DMS79 treated with DMSO at 0.1 percent for 48 hours (cell line): ENCODE measurements around the gene ARHGEF12.

Experiments
- DNase-seq: peaks from one replicate; lab custom pipeline; 2025; lab: John Stamatoyannopoulos, UW

Gene ARHGEF12

GRCh38 chr11:120318906-120319305 lies 17.3 kb upstream of the ARHGEF12 start:
- DNase-seq = no peak

GRCh38 chr11:120324932-120325810 lies 11.0 kb upstream of the ARHGEF12 start, which contains the start of gene TLCD5:
TLCD5 (plus strand) TSS chr11:120325299; CDS start chr11:120327442, 2,143 bp downstream.
- DNase-seq = peak; percentile 84

DNA sequence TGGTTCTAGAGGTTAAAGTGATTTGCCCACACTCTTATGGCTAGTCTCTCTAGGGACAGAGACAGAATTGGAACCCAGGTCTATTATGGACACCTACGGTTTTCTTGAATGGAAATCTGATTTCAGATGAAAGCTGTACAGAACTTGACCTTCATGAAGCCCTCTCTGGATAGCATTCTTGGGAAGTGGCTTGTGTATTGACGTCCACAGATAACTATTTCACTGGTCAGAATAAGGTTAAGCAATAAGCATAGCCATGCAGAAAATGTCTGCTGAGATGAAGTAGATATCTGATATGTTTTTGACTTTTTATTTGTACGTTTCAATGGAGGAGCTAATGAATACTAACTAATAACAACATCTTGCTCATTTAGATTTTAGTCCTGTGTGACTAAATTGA lies 10.0 kb upstream of the ARHGEF12 start:
- DNase-seq = no peak

DNA sequence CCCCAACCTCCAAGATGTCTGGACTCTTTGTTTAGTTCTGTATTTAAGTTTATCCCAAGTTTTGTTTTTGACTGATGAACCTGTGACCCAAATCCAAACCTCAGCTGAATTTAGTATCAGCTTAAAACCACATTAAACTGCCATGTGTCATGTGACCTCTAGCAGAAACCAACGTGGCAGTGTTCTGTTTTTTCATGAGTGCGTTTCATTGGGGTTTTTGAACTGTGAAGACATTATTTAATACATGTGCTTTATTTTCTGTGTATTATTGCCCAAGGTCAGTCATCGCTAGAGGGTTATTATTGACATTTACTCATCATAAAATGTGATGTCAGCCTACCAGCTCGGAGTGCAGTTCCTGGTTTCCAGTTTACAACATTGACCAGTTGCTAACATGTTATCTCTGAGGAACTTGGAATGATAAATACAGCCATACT lies 9.3 kb upstream of the ARHGEF12 start:
- no peak for DNase-seq

DNA sequence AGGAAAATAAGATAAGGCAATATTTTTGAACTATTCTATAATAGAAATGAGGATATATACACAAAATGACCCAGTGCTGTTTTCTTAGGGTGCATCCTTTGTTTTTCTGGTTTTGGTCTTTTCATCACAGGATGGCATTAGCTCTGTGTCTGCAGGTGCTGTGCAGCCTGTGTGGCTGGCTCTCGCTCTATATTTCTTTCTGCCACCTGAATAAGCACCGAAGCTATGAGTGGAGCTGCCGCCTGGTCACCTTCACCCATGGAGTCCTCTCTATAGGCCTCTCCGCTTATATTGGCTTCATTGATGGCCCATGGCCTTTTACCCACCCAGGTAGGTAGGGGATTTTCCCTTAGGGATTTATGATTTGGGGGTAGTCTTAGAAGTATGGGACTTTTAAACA lies 8.9 kb upstream of the ARHGEF12 start:
- no peak for DNase-seq

- DNase-seq = no peak
These were observed 6.7 kb upstream of the ARHGEF12 start for GRCh38 chr11:120329556-120329955.

- no peak for DNase-seq
These were observed 6.2 kb upstream of the ARHGEF12 start for GRCh38 chr11:120330045-120330444.

GRCh38 chr11:120331301-120331996 lies 4.8 kb upstream of the ARHGEF12 start:
- DNase-seq = no peak

DNA sequence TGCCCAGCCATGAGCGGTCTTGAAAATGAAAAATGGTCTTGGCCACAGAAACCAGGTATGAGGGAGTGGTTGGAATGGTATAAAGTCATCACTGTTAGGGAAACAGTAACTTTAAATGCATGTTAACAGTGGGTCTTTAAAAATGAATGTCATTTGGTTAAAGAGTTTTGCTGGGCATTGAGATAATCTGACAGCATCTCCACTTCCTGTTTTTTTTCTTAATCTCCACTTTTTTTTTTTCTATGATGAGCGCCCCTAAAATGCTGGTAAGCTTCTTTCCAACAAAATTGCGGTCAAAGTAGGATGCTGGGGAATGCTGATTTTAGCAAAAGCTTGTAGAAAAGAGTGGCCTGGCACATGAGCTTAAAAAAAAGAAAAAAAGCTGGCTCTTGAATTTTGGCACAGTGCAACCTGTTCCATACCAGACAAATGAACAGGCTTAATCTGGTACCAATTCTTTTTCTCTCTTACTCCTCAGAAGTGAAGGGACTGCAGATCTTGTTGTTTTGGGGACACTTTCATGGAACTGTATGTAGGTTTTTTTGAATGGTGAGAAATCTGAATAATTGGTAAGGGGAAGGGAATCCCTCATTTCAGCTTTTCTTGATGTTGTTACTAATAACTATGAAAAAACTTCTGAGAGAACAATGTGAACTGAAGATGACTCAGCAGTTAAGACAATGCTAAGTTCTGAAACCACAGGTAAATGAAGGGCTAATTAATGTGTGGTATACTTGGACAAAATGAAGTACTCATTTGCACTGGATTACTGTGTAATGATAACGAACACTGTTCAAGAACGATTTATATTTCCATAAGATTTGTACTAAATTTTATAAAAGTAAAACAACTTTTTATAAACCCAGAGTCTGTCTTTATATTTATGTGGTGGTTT lies 3.1 kb upstream of the ARHGEF12 start:
- DNase-seq = no peak

DNA sequence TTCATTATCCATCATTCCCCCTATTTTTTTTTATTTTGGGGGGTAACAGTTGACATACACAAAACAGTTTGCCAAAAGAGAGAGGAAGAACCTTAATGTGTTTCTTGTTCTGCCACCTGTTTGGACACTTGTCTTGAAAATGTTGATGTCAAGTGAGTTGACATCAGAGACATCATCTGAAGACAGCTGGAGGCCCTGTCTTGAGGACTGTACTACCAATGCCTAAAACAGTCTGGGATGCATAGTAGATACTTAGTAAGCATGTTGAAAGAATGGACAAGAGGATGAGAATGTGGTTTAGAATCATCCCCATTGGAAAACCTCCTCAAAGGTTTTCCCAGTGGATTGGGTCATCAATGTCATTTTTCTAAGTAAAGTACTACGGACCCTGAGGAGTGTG lies 2.4 kb upstream of the ARHGEF12 start:
- no peak for DNase-seq

DNA sequence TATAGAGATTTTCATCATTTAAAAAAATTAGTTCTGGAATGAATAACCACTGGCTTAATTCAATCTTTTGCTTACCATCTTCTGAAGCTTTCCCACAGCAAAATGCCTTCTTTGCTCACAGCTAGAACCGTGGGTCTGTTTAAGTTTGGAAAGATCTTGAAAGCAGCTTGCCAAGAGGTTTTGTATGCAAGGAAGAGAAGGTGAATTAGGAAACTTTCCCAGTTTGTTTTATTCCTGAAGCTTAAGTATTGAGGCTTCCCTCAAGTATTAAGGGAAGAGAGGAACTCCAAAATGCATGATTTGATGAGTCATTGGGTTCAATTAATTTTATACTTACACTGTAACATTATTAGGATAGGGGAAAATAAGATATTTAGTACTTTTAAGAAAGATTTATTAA lies 1.9 kb upstream of the ARHGEF12 start:
- no peak for DNase-seq

- peak; percentile 97 for DNase-seq
These were observed 1.2 kb upstream of the ARHGEF12 start for GRCh38 chr11:120334894-120335462.

DNA sequence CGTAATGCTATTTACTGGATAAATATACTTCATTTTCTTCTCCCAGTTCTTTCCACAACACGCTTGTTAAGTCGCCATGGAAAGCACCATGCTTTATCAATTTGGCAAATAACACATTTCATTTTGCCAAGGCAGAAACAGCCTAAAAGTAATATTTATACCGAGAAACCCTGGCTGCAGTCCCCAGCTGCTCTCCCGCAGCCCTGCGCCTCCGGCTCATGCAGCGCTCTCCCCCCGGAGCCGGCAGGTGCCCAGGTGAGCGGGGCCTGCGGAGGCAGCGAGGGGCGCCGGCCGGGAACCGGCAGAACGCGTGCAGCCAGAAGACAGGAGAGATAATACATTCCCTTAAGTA lies 681 bp upstream of the ARHGEF12 start:
- DNase-seq = peak; percentile 86

DNA sequence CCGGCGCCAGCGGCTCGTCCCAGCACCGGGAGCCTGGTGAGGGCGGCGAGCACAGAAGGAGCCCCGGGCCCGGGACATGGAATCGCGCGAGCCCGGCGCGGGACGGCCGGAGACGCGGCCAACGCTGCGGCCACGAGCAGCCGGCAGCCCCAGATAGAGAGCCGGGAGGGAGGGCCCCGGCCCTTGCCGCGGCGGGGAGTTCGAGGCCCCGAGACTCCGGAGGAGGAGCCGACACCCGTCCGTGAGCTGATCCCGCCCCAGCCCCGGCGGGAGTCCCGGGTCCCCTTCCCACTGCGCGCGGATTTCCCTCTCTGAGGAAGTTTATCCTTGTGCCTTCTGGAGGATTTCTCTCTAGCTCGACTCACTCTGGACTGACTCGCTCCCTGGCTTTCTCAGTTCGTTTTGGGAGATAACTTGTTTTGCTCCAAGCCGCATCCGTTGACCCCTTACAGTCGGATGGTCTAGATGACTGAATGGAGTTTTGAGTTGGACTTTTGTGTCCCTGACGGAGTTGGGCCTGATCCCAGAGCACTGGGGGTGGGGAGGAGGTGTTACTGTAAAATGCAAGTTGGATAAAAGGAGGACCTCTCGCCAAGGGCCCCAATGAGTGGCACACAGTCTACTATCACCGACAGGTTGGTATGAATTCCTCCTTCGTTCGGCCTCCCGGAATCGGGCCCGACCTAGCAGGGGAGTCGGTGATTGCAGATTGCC lies 585 bp downstream of the ARHGEF12 start:
- DNase-seq = peak; percentile 49

GRCh38 chr11:120337355-120338106 lies 1.3 kb downstream of the ARHGEF12 start:
- peak; percentile 72 for DNase-seq

GRCh38 chr11:120338107-120338933 lies 2.1 kb downstream of the ARHGEF12 start:
- DNase-seq = no peak

- peak; percentile 32 for DNase-seq
These were observed 3.2 kb downstream of the ARHGEF12 start for GRCh38 chr11:120339394-120339890.

DNA sequence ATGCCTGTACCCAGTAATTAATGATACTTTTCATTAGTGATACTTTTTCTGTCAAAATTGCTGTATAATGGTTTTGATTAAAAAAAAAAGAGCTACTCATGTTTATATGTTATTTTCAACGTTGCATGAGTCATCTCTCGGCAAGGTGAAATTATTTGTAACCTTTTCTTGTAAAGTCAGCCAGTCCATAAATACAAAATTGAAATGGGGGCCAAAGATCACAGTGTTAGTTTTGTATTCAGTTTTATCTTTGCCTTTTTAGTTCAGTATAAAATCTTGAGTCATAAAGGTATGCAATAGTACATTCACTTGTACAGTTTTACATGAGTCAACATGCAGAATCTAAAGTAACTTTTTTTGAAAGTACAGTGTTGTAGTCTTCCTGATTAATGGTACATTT lies 4.3 kb downstream of the ARHGEF12 start:
- no peak for DNase-seq

DNA sequence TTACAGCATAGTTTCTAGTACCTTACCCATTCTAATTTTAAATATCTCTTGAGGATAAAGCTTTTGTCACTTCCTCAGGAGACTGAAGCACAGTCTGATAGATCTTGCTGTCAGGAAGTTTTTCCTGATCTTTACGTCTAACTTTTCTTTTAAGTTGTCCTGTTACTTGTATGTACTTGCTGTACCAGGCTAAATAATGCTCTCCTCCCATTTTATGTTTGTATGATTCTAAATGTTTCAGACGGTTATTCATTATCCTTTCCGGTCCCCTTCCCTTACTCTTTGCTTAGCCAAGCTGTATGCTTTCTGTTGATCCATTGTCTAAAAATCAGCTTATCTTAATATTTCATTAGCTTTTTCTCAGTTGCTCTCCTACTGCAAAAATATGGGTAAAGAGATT lies 6.0 kb downstream of the ARHGEF12 start:
- no peak for DNase-seq
